ENCODE results near the gene NOS1AP.

GRCh38 chr1:162256287-162256686 is 186.8 kb downstream of the NOS1AP start:
- TF ChIP-seq REST (IDR thresholded peaks at IDR 0.05; ENCODE audit: insufficient read depth in 1 of 2, low read depth in 2 of 2, low read length in 2 of 2) (no peak), POLR2AphosphoS5 (IDR thresholded peaks at IDR 0.05; ENCODE audit: low read depth, low read length) (no peak), SIN3A (IDR thresholded peaks at IDR 0.05; ENCODE audit: borderline replicate concordance, insufficient read depth, low read length) (no peak)

Data from PFSK-1 (cell line).